K562 (cell line): Measurements from ENCODE around the gene USP28. TPM values are rescaled to one million over a fixed set of nuclear protein-coding genes. Genes with fewer than 3 reads are reported as not detected.
A peak's percentile ranks its signal among the peaks of the same experiment; 100 is the strongest.

Experiments
- ATAC-seq: fragments of 200-7000 bp; cut with Tn5 transposase; 3 replicates; pipeline ENCODE4 v1.9.1; 2020; ENCODE audit warnings: moderate library complexity
- BruUV-seq: library from RNA; stranded (reverse); fragments of 400-500 nt; replicated peaks from 2 replicates; lab custom pipeline; 2021; lab: Mats Ljungman, UMichigan
- CTCF ChIA-PET: fragments of 300-600 bp; formaldehyde crosslinking; extraction: SDS; loops from one replicate; lab custom pipeline; 2021; ENCODE audit warnings: low intra/inter-chr PET ratio; lab: Yijun Ruan, JAX
- POLR2A ChIA-PET: fragments of 300-600, 350-650 bp; sonication (Branson Sonifier 250); formaldehyde crosslinking; extraction: SDS; loops from one replicate; lab custom pipeline; 2021; ENCODE audit warnings: antibody characterized with exemption, inconsistent platforms; lab: Yijun Ruan, JAX
- DNase-seq, 4 experiments: peaks; one replicate each; pipeline versions ENCODE4 v3.0.0 to v3.0.0-alpha.2; 2011 to 2018; ENCODE audit warnings: low spot score in 3 of 4, mixed read lengths in 3 of 4; ENCODE audit errors: extremely low read depth in 1 of 4
- FAIRE-seq: peaks from 2 replicates; lab custom pipeline; 2011; peaks lifted over from hg19 to GRCh38; lab: Jason Lieb, UNC
- H2AFZ ChIP-seq: 2 replicates; pipeline ENCODE4 v1.6.0; 2011; ENCODE audit warnings: low read depth, low read length, control low read depth, inconsistent platforms
- H3K27ac ChIP-seq: fragments of 200-600 bp; 3 replicates; pipeline ENCODE4 v1.8.0; 2011; ENCODE audit warnings: low read depth, mild to moderate bottlenecking, control low read depth, inconsistent platforms, low read length, moderate library complexity, mixed read lengths; ENCODE audit errors: extremely low read depth
- H3K27me3 ChIP-seq, 2 experiments: fragments of 300-600 bp in 1 of 2; 2 replicates in 1 of 2; 3 replicates in 1 of 2; pipeline versions ENCODE4 v1.6.0 to v1.8.0; 2011; ENCODE audit warnings: inconsistent platforms in 2 of 2, low read length in 2 of 2, mild to moderate bottlenecking in 1 of 2, mixed read lengths in 1 of 2, moderate library complexity in 1 of 2; ENCODE audit not compliant: control insufficient read depth in 2 of 2, insufficient read depth in 2 of 2
- H3K36me3 ChIP-seq: fragments of 300-600 bp; 3 replicates; pipeline ENCODE4 v1.8.0; 2011; ENCODE audit warnings: mild to moderate bottlenecking, low read length, inconsistent platforms; ENCODE audit not compliant: control insufficient read depth, insufficient read depth
- H3K4me1 ChIP-seq, 2 experiments: fragments of 200-600 bp in 1 of 2; replicated peaks in 1 of 2; 2 replicates in 1 of 2; 3 replicates in 1 of 2; pipeline versions ENCODE4 v1.5.1 to v1.8.0; 2011; ENCODE audit warnings: inconsistent platforms in 2 of 2, low read length in 2 of 2, mild to moderate bottlenecking in 1 of 2, mixed read lengths in 1 of 2, moderate library complexity in 1 of 2; ENCODE audit not compliant: control insufficient read depth in 2 of 2, insufficient read depth in 2 of 2
- H3K4me2 ChIP-seq: 2 replicates; pipeline ENCODE4 v1.6.1; 2011; ENCODE audit warnings: low read length, control low read depth, inconsistent platforms, mixed read lengths; ENCODE audit not compliant: insufficient read depth
- H3K4me3 ChIP-seq: fragments of 200-600 bp; sonication (generic), shearing (Covaris generic); 2 replicates; pipeline ENCODE4 v1.5.1; 2016; ENCODE audit warnings: control low read depth, inconsistent platforms
- H3K79me2 ChIP-seq: fragments of 200-600 bp; 3 replicates; pipeline ENCODE4 v1.8.0; 2011; ENCODE audit warnings: low read length, inconsistent platforms; ENCODE audit not compliant: control insufficient read depth, insufficient read depth
- H3K9ac ChIP-seq, 2 experiments: 2 replicates each; pipeline versions ENCODE4 v1.6.0 to v1.6.1; 2011; ENCODE audit warnings: low read depth in 2 of 2, low read length in 2 of 2, control low read depth in 1 of 2, inconsistent platforms in 1 of 2, mild to moderate bottlenecking in 1 of 2, mixed read lengths in 1 of 2; ENCODE audit not compliant: insufficient read depth in 1 of 2
- H3K9me1 ChIP-seq: one replicate; pipeline ENCODE4 v1.6.0; 2011; ENCODE audit warnings: inconsistent platforms, mild to moderate bottlenecking, low read length, moderate library complexity; ENCODE audit not compliant: control insufficient read depth, insufficient read depth
- H3K9me3 ChIP-seq: replicated peaks from 2 replicates; pipeline ENCODE4 v1.5.1; 2011; ENCODE audit warnings: low read depth, low read length, inconsistent platforms; ENCODE audit not compliant: control insufficient read depth, insufficient read depth
- H4K20me1 ChIP-seq: replicated peaks from 2 replicates; pipeline ENCODE4 v1.6.1; 2011; ENCODE audit warnings: low read length, inconsistent platforms, mixed read lengths; ENCODE audit not compliant: control insufficient read depth, insufficient read depth
- HDAC2 ChIP-seq: fragments of 450-650 bp; IDR thresholded peaks from 2 replicates; pipeline ENCODE4 v1.6.1; 2016; ENCODE audit warnings: mild to moderate bottlenecking
- HDAC6 ChIP-seq: IDR thresholded peaks from 2 replicates; pipeline ENCODE4 v1.6.1; 2012; ENCODE audit warnings: low read depth, mild to moderate bottlenecking, control low read depth, inconsistent platforms, low read length, moderate library complexity
- SMAD3 ChIP-seq: fragments of 450-650 bp; formaldehyde crosslinking; conservative IDR thresholded peaks from 2 replicates; pipeline ENCODE4 v1.4.0; 2020; ENCODE audit warnings: mild to moderate bottlenecking
- SMARCA4 ChIP-seq: fragments of 450-650 bp; IDR thresholded peaks from 2 replicates; pipeline ENCODE4 v1.6.1; 2016
- SPI1 ChIP-seq: IDR thresholded peaks from 2 replicates; pipeline ENCODE4 v1.6.1; 2011; ENCODE audit warnings: low read depth, low read length, control low read depth, borderline replicate concordance
- ZNF24 ChIP-seq: fragments of 450-650 bp; IDR thresholded peaks from 2 replicates; pipeline ENCODE4 v1.6.1; 2016
- ZNF263 ChIP-seq: sonication (generic); formaldehyde crosslinking; IDR thresholded peaks from 2 replicates; pipeline ENCODE4 v1.8.0; 2022; ENCODE audit warnings: mild to moderate bottlenecking, missing genetic modification reagents, borderline replicate concordance
- WGBS: fragments of 100-300 bp; shearing (Covaris generic); methylation state at CpG from one replicate; pipeline ENCODE4 v1.1.6; 2016; ENCODE audit warnings: low coverage, mixed read lengths; ENCODE audit not compliant: insufficient coverage; ENCODE audit errors: missing lambda C conversion rate; 5-methylcytosine and 5-hydroxymethylcytosine counted together
- in situ Hi-C: fragments of 300-500 bp; cut with MboI; formaldehyde crosslinking; loops from 4 replicates; pipeline ENCODE4 v1.15.0; 2018; ENCODE audit warnings: inconsistent platforms, mixed read lengths
- intact Hi-C: fragments of 100-400 bp; cut with micrococcal nuclease; formaldehyde crosslinking; loops from 2 replicates; pipeline ENCODE4 v1.14.2; 2022
- polyA plus RNA-seq, 8 experiments: library from polyadenylated mRNA; depleted of rRNA in 4 of 8; stranded (reverse) in 5 of 8; unstranded in 3 of 8; fragments of >200 nt; fragmentation: Nextera tagmentation in 2 of 8; fragmentation: Illumina TruSeq in 1 of 8; extraction: Ambion mirVana in 2 of 8; extraction: Trizol in 1 of 8; gene quantifications; 2 replicates each; pipeline versions ENCODE4 v1.2.1 to v1.2.3, GENCODE V29; 2011 to 2014; ENCODE audit warnings: inconsistent platforms in 1 of 8, missing spikeins in 1 of 8
- total RNA-seq, 7 experiments: library from RNA; depleted of rRNA in 6 of 7; stranded (reverse); fragments of >200 nt in 6 of 7; fragmentation: Illumina TruSeq in 2 of 7; extraction: Trizol in 2 of 7; gene quantifications; 2 replicates each; pipeline versions ENCODE4 v1.2.1 to v1.2.3, GENCODE V29; 2011 to 2021; ENCODE audit warnings: low replicate concordance in 1 of 7
- TF ChIP-seq, protein P1 (sequence below), 2 experiments: fragments of 450-650 bp; IDR thresholded peaks; 2 replicates each; pipeline ENCODE4 v1.6.1; 2018; ENCODE audit warnings: mild to moderate bottlenecking in 2 of 2, low read depth in 1 of 2; ENCODE audit not compliant: partially characterized antibody in 2 of 2
- TF ChIP-seq, protein P2 (sequence below), 2 experiments: fragments of 450-650 bp; IDR thresholded peaks; 2 replicates each; pipeline ENCODE4 v1.6.1; 2016

The USP28 gene
- total and polyA plus RNA-seq, 9 of the 15 experiments (the other 6 are each of a cell fraction or from before 2014, with no cell fraction given) = 3.7 to 42.7 (median 20.3) TPM

DNA sequence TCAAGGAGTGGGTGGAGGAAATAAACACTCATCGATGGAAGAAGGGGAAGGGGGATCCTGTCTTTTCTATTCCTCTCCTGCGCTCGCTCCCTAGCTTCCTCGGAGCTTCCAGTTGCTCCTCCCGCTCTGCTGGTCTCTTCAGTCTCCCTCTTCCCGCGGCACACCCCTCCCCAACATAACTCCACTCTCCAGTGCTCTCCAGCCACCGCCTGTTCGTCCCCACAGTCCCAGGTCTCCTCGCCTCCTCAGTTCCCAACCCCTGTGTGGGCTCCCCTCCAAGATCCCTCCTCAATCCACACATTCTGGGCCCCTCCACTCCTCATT lies 102.3 kb downstream of the USP28 start:
- H3K36me3 ChIP-seq = peaks cover 18% of the 10 kb centered on the region
- H3K4me1 ChIP-seq = peaks cover 4 to 6% of the 10 kb centered on the region in 2 experiments; a peak in 4 of 5 replicates
- ChIA-PET CTCF (no interaction called here), POLR2A (interaction anchor here (0.6 to 1.1 kb wide), 4 partner anchors 8 to 102 kb away, joined by 3 read pairs; no protein-coding TSS in a partner anchor)
- peaks cover 25% of the 10 kb centered on the region for H3K79me2 ChIP-seq
- DNase-seq (peak; percentile 40 to 50 (median 46)), FAIRE-seq (no peak), ATAC-seq (peak; percentile 81)
- intact Hi-C loops = no loop called here
- H3K9me1 ChIP-seq = no peaks in the 10 kb centered on the region
- peak overlapping the region; percentile 83 for H3K4me3 ChIP-seq
- H3K27ac ChIP-seq = peak overlapping the region; percentile 71
- peak overlapping the region; percentile 83 to 98 for H3K9ac ChIP-seq
- WGBS = 1% methylated on average over 10 of the region's 10 CpGs
- no TSS peak for BruUV-seq
- H2AFZ ChIP-seq = peak overlapping the region; percentile 93
- H3K27me3 ChIP-seq = peaks cover 2 to 6% of the 10 kb centered on the region in 2 experiments
- in situ Hi-C loops = no loop called here
- no peaks in the 10 kb centered on the region for H3K9me3 ChIP-seq
- H4K20me1 ChIP-seq = no peaks in the 10 kb centered on the region
- H3K4me2 ChIP-seq = peak overlapping the region; percentile 92
- TF ChIP-seq SMAD3 (CRISPR knock-in tag) (no peak), SMARCA4 (0 out of 2 replicates have a peak, but pooled peaks have one; percentile 20), ZNF24 (0 out of 2 replicates have a peak, but pooled peaks have one; percentile 5), HDAC6 (no peak), HDAC2 (0 out of 2 replicates have a peak, but pooled peaks have one; percentile 15), ZNF263 (CRISPR knock-in tag) (peak; percentile 45; the same call in 1 of the 2 replicates), SPI1 (no peak)
- TF ChIP-seq, protein P1, sequence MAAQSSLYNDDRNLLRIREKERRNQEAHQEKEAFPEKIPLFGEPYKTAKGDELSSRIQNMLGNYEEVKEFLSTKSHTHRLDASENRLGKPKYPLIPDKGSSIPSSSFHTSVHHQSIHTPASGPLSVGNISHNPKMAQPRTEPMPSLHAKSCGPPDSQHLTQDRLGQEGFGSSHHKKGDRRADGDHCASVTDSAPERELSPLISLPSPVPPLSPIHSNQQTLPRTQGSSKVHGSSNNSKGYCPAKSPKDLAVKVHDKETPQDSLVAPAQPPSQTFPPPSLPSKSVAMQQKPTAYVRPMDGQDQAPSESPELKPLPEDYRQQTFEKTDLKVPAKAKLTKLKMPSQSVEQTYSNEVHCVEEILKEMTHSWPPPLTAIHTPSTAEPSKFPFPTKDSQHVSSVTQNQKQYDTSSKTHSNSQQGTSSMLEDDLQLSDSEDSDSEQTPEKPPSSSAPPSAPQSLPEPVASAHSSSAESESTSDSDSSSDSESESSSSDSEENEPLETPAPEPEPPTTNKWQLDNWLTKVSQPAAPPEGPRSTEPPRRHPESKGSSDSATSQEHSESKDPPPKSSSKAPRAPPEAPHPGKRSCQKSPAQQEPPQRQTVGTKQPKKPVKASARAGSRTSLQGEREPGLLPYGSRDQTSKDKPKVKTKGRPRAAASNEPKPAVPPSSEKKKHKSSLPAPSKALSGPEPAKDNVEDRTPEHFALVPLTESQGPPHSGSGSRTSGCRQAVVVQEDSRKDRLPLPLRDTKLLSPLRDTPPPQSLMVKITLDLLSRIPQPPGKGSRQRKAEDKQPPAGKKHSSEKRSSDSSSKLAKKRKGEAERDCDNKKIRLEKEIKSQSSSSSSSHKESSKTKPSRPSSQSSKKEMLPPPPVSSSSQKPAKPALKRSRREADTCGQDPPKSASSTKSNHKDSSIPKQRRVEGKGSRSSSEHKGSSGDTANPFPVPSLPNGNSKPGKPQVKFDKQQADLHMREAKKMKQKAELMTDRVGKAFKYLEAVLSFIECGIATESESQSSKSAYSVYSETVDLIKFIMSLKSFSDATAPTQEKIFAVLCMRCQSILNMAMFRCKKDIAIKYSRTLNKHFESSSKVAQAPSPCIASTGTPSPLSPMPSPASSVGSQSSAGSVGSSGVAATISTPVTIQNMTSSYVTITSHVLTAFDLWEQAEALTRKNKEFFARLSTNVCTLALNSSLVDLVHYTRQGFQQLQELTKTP (IDR thresholded peaks at IDR 0.05; ENCODE audit: low read depth in 1 of 2, partially characterized antibody in 2 of 2) = peak in 1 of 2 experiments; percentile 22
- TF ChIP-seq, protein P2, sequence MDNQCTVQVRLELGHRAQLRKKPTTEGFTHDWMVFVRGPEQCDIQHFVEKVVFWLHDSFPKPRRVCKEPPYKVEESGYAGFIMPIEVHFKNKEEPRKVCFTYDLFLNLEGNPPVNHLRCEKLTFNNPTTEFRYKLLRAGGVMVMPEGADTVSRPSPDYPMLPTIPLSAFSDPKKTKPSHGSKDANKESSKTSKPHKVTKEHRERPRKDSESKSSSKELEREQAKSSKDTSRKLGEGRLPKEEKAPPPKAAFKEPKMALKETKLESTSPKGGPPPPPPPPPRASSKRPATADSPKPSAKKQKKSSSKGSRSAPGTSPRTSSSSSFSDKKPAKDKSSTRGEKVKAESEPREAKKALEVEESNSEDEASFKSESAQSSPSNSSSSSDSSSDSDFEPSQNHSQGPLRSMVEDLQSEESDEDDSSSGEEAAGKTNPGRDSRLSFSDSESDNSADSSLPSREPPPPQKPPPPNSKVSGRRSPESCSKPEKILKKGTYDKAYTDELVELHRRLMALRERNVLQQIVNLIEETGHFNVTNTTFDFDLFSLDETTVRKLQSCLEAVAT (IDR thresholded peaks at IDR 0.05) = peak; percentile 58 to 70; a peak in 1 of 4 replicates
